ENCODE data around the gene LRP1.

The LRP1 gene

GRCh38 chr12:57089271-57090245 is 38.7 kb upstream of the LRP1 start:
- Histone ChIP-seq H3K27me3 (ENCODE audit: low read depth, low read length) (no peaks in the 10 kb centered on the region), H3K36me3 (ENCODE audit: control insufficient read depth in 1 of 2, insufficient read depth in 2 of 2, low read length in 2 of 2) (peaks cover 20 to 38% of the 10 kb centered on the region in 2 donors), H3K4me1 (ENCODE audit: control insufficient read depth in 1 of 2, insufficient read depth in 2 of 2, low read length in 2 of 2) (peaks cover 18 to 55% of the 10 kb centered on the region in 2 donors), H3K4me3 (ENCODE audit: low read depth in 1 of 2, low read length in 2 of 2) (peak overlapping the region; percentile 76 to 87), H3K27ac (ENCODE audit: low read length) (peak overlapping the region; percentile 72), H3K9me3 (ENCODE audit: control insufficient read depth in 1 of 2, low read length in 2 of 2) (no peaks in the 10 kb centered on the region)

DNA sequence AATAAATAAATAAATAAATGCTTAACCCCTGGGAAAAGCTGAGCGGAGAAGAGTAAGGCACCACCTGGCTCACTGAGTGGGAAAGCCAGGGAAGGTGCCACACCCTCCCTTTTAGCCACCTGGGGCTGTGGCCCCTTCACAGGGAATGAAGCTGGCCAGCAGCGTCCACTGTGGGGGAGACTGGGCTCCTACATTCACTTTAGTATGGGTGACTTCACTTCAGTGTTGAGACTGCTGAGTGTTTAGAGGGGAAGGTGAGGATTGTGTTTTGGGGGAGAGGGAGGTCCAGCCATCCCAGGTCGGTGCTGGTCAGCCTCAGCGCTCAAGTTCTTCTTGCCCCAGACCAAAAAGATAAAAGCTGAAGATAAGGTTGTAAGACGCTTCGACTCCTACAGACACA is 37.8 kb upstream of the LRP1 start:
- peaks cover 27 to 38% of the 10 kb centered on the region in 2 donors for H3K36me3 ChIP-seq (ENCODE audit: control insufficient read depth in 1 of 2, insufficient read depth in 2 of 2, low read length in 2 of 2)
- no peaks in the 10 kb centered on the region for H3K27me3 ChIP-seq (ENCODE audit: low read depth, low read length)
- H3K9me3 ChIP-seq (ENCODE audit: control insufficient read depth in 1 of 2, low read length in 2 of 2), result no peaks in the 10 kb centered on the region
- peak overlapping the region; percentile 63 to 87 for H3K4me3 ChIP-seq (ENCODE audit: low read depth in 1 of 2, low read length in 2 of 2)
- peaks cover 21 to 53% of the 10 kb centered on the region in 2 donors for H3K4me1 ChIP-seq (ENCODE audit: control insufficient read depth in 1 of 2, insufficient read depth in 2 of 2, low read length in 2 of 2)
- peak overlapping the region; percentile 62 for H3K27ac ChIP-seq (ENCODE audit: low read length)

GRCh38 chr12:57090924-57091637 is 37.2 kb upstream of the LRP1 start:
- Histone ChIP-seq H3K4me1 (ENCODE audit: control insufficient read depth in 1 of 2, insufficient read depth in 2 of 2, low read length in 2 of 2) (peaks cover 21 to 48% of the 10 kb centered on the region in 2 donors), H3K36me3 (ENCODE audit: control insufficient read depth in 1 of 2, insufficient read depth in 2 of 2, low read length in 2 of 2) (peaks cover 33 to 43% of the 10 kb centered on the region in 2 donors), H3K4me3 (ENCODE audit: low read depth in 1 of 2, low read length in 2 of 2) (peak overlapping the region; percentile 63 to 87), H3K27ac (ENCODE audit: low read length) (peak overlapping the region; percentile 62), H3K9me3 (ENCODE audit: control insufficient read depth in 1 of 2, low read length in 2 of 2) (no peaks in the 10 kb centered on the region), H3K27me3 (ENCODE audit: low read depth, low read length) (no peaks in the 10 kb centered on the region)

GRCh38 chr12:57091638-57092528 is 36.4 kb upstream of the LRP1 start:
- Histone ChIP-seq H3K27me3 (ENCODE audit: low read depth, low read length) (no peaks in the 10 kb centered on the region), H3K27ac (ENCODE audit: low read length) (peak overlapping the region; percentile 23), H3K4me1 (ENCODE audit: control insufficient read depth in 1 of 2, insufficient read depth in 2 of 2, low read length in 2 of 2) (peaks cover 21 to 45% of the 10 kb centered on the region in 2 donors), H3K9me3 (ENCODE audit: control insufficient read depth in 1 of 2, low read length in 2 of 2) (no peaks in the 10 kb centered on the region), H3K36me3 (ENCODE audit: control insufficient read depth in 1 of 2, insufficient read depth in 2 of 2, low read length in 2 of 2) (peaks cover 38 to 49% of the 10 kb centered on the region in 2 donors), H3K4me3 (ENCODE audit: low read depth in 1 of 2, low read length in 2 of 2) (peak overlapping the region in 1 of 2 donors; percentile 87)

GRCh38 chr12:57092529-57092862 is 35.8 kb upstream of the LRP1 start:
- Histone ChIP-seq H3K27me3 (ENCODE audit: low read depth, low read length) (no peaks in the 10 kb centered on the region), H3K4me3 (ENCODE audit: low read depth in 1 of 2, low read length in 2 of 2) (peak overlapping the region in 1 of 2 donors; percentile 87), H3K27ac (ENCODE audit: low read length) (peak overlapping the region; percentile 23), H3K36me3 (ENCODE audit: control insufficient read depth in 1 of 2, insufficient read depth in 2 of 2, low read length in 2 of 2) (peaks cover 44 to 51% of the 10 kb centered on the region in 2 donors), H3K9me3 (ENCODE audit: control insufficient read depth in 1 of 2, low read length in 2 of 2) (no peaks in the 10 kb centered on the region), H3K4me1 (ENCODE audit: control insufficient read depth in 1 of 2, insufficient read depth in 2 of 2, low read length in 2 of 2) (peaks cover 21 to 45% of the 10 kb centered on the region in 2 donors)

DNA sequence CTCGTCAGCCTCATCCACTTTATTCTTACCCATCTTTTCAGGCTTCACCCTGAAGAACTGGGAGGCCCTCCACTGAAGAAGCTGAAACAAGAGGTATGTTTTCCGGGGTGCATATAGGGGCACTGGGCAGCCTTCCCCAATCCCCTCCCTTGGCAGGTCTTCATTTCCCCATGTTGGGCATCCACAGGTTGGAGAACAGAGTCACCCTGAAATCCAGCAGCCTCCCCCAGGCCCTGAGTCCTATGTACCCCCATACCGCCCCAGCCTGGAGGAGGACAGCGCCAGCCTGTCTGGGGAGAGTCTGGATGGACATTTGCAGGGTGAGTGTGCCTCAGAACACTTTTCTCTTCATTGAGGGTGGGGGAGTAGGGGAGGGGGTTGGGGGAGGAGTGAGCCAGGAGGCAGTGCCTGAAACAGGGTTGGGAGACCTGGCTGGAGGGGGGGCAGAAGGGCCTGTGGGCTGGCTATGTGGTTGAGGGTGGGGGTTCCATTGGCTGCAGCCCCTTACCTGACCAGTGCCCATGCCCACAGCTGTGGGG is 35.3 kb upstream of the LRP1 start:
- peak overlapping the region in 1 of 2 donors; percentile 38 for H3K4me3 ChIP-seq (ENCODE audit: low read depth in 1 of 2, low read length in 2 of 2)
- no peaks in the 10 kb centered on the region for H3K27me3 ChIP-seq (ENCODE audit: low read depth, low read length)
- H3K27ac ChIP-seq (ENCODE audit: low read length), result peak overlapping the region; percentile 23
- H3K36me3 ChIP-seq (ENCODE audit: control insufficient read depth in 1 of 2, insufficient read depth in 2 of 2, low read length in 2 of 2), result peaks cover 48 to 54% of the 10 kb centered on the region in 2 donors
- no peaks in the 10 kb centered on the region for H3K9me3 ChIP-seq (ENCODE audit: control insufficient read depth in 1 of 2, low read length in 2 of 2)
- peaks cover 21 to 45% of the 10 kb centered on the region in 2 donors for H3K4me1 ChIP-seq (ENCODE audit: control insufficient read depth in 1 of 2, insufficient read depth in 2 of 2, low read length in 2 of 2)

DNA sequence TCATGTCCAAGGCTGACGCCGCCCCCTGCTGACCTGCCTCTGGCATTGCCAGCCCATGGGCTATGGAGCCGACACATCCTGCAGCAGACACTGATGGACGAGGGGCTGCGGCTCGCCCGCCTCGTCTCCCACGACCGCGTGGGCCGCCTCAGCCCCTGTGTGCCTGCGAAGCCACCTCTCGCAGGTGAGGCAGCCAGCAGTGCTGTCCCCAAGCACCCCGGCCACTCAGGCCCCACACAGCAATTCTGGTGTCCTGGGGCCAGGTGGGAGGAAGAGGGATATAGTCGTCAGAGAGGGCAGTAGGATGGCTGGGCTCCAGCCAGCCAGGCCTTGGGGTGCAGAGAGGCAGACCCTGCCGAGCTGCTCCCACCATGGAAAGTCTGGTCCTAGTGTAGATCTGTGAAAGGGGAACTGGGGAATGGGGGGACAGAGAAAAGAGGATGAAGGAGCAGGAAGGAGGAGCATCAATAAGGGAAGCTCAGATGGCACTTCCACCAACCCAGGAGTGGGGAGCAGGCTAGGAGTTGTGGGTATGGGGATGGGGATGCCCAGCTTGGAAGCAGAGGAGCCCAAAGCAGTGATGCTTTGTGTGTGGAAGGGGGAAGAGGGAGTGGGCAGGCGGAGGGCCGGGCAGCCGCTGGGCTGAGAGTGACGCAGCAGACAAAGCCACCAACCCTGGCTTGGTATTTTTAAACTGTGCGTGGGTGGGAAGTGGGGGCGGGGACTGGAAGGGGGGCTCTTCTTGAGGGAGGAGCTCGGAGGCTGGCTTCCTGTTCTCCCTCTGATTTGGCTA is 34.7 kb upstream of the LRP1 start:
- Histone ChIP-seq H3K27me3 (ENCODE audit: low read depth, low read length) (no peaks in the 10 kb centered on the region), H3K9me3 (ENCODE audit: control insufficient read depth in 1 of 2, low read length in 2 of 2) (no peaks in the 10 kb centered on the region), H3K4me3 (ENCODE audit: low read depth in 1 of 2, low read length in 2 of 2) (peak overlapping the region in 1 of 2 donors; percentile 38), H3K27ac (ENCODE audit: low read length) (peak overlapping the region; percentile 43), H3K36me3 (ENCODE audit: control insufficient read depth in 1 of 2, insufficient read depth in 2 of 2, low read length in 2 of 2) (peaks cover 55 to 56% of the 10 kb centered on the region in 2 donors), H3K4me1 (ENCODE audit: control insufficient read depth in 1 of 2, insufficient read depth in 2 of 2, low read length in 2 of 2) (peaks cover 18 to 45% of the 10 kb centered on the region in 2 donors)

DNA sequence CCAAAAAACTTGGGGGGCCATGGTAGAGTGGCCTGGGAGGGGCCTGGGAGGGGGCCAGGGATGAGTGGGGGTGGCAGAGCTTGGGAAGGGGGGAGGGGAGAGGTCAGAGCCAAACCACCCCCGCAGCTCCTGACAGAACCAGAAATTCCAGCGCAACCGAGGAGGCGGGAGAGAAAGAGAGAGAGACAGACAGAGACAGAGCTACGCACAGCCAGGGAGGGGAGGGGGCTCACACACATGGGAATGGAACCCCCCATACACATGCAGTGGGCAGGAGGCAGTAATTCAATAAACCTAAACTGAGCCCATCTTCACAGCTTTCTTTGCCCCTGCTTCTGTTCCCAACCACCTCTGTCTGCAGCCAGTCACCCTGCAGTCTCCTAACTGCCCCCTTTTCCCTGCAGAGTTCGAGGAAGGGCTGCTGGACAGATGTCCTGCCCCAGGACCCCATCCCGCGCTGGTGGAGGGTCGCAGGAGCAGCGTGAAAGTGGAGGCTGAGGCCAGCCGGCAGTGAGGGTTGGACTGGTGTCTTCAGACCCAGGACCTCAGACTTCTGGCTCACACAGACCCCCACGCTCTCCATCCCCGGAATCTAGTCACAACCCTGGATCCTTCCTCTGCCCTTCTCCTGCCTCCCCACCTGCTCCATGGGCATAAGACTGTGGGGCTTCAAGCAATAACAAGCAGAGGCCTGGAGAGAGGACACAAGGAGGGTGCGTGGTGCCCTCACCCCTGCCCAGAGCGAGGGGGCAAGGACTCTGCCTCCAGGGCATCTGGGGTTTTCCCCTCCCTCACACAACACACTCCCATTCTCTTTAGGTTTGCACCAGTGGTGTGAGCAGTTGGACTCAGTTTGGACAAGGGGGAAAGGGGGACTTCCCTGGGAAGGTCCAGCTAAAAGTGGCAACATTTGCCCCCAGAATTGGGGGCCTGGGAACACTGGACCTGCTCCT is 33.8 kb upstream of the LRP1 start:
- Histone ChIP-seq H3K27ac (ENCODE audit: low read length) (peak overlapping the region; percentile 51), H3K9me3 (ENCODE audit: control insufficient read depth in 1 of 2, low read length in 2 of 2) (no peaks in the 10 kb centered on the region), H3K4me1 (ENCODE audit: control insufficient read depth in 1 of 2, insufficient read depth in 2 of 2, low read length in 2 of 2) (peaks cover 18 to 45% of the 10 kb centered on the region in 2 donors), H3K27me3 (ENCODE audit: low read depth, low read length) (no peaks in the 10 kb centered on the region), H3K36me3 (ENCODE audit: control insufficient read depth in 1 of 2, insufficient read depth in 2 of 2, low read length in 2 of 2) (peaks cover 64% of the 10 kb centered on the region in 2 donors), H3K4me3 (ENCODE audit: low read depth in 1 of 2, low read length in 2 of 2) (peak overlapping the region in 1 of 2 donors; percentile 4)

GRCh38 chr12:57095440-57095839 is 32.8 kb upstream of the LRP1 start:
- H3K36me3 ChIP-seq (ENCODE audit: control insufficient read depth in 1 of 2, insufficient read depth in 2 of 2, low read length in 2 of 2), result peaks cover 71 to 73% of the 10 kb centered on the region in 2 donors
- H3K4me1 ChIP-seq (ENCODE audit: control insufficient read depth in 1 of 2, insufficient read depth in 2 of 2, low read length in 2 of 2), result peaks cover 18 to 44% of the 10 kb centered on the region in 2 donors

More at GRCh38 chr12:57095440-57095839, 32.8 kb upstream of the LRP1 start:
- no peak overlapping the region for H3K27ac ChIP-seq (ENCODE audit: low read length)
- no peaks in the 10 kb centered on the region for H3K9me3 ChIP-seq (ENCODE audit: control insufficient read depth in 1 of 2, low read length in 2 of 2)
- no peak overlapping the region for H3K4me3 ChIP-seq (ENCODE audit: low read depth in 1 of 2, low read length in 2 of 2)
- H3K27me3 ChIP-seq (ENCODE audit: low read depth, low read length), result no peaks in the 10 kb centered on the region
